CD4-positive, alpha-beta T cell treated with Interleukin-6 at 100 ng/mL for 8 hours (primary cell): ENCODE data around the gene VPS39.
"Not testable (repeated sequence)": the region's sequence is repeated elsewhere in the genome, so short reads cannot be mapped to it uniquely, and the experiment has no call there.

Source experiments
- DNase-seq: peaks from one replicate; pipeline ENCODE4 v3.0.0-alpha.2; 2020; ENCODE audit warnings: mixed read lengths, low spot score

The VPS39 gene, protein sequence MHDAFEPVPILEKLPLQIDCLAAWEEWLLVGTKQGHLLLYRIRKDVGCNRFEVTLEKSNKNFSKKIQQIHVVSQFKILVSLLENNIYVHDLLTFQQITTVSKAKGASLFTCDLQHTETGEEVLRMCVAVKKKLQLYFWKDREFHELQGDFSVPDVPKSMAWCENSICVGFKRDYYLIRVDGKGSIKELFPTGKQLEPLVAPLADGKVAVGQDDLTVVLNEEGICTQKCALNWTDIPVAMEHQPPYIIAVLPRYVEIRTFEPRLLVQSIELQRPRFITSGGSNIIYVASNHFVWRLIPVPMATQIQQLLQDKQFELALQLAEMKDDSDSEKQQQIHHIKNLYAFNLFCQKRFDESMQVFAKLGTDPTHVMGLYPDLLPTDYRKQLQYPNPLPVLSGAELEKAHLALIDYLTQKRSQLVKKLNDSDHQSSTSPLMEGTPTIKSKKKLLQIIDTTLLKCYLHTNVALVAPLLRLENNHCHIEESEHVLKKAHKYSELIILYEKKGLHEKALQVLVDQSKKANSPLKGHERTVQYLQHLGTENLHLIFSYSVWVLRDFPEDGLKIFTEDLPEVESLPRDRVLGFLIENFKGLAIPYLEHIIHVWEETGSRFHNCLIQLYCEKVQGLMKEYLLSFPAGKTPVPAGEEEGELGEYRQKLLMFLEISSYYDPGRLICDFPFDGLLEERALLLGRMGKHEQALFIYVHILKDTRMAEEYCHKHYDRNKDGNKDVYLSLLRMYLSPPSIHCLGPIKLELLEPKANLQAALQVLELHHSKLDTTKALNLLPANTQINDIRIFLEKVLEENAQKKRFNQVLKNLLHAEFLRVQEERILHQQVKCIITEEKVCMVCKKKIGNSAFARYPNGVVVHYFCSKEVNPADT

DNA sequence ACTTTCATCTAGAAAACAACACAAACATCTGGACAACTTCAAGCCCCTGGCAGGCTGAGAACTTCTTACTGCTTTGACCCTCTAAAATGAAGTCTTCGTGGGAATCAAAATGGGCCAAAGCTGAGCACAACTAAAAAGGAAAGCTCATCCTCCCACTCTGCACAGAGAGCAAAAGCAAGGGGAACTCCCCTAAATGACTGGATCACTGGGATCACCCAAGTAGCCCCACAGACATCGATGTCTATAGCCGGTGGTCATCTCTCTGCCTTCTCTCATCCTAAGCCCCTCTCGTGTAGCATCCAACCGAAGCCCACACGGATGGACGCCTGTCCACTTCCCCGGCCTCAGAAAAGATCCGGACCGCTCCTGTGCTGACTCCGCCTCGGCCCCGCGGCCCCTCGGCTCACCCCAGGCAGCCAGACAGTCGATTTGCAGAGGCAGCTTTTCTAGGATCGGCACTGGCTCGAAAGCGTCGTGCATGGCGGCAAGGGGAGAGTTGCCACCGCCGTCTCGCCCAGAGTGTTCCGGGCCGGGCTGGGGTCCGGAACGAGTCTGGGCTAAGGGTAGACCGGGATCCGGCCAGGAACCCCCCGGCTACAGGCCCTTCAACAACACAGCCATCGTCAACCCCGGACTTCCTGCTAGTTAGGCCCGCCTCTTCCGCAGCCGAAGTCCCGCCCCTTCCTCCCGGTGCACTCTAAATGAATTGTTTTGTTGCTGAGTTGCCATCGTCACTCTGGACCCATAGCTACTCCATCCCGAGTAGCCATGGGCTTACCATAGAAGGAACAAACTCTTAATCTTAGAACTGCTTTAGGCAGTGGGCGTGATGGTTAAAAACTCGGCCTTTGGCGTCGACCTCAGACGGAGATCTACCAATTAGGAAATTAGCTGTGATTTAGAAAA, at the start of gene VPS39:
Gene VPS39 (minus strand): TSS at position 631 of the 906 bp plus-strand sequence. CDS start 151 bp downstream, at position 480.
- peak; percentile 79 for DNase-seq

DNA sequence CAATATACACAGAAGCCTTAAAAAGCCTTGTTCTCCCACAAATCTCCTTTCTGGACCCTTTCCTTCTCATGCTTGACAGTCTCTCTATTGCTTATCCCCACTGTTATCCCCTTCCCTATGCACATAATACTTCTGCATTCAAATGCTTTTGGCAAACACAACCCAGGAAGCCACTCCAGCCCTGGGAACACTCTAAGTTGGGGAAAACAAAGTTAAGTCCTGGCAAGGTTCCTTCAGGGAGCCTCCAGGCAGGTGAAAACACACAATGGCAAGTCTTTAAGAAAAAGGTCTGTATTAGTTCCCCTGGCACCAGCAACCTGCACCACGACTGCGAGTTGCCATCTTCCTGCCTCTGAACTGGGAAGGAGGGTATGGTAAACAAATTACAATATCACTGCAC, 45.2 kb upstream of the VPS39 start:
- DNase-seq = no peak

DNA sequence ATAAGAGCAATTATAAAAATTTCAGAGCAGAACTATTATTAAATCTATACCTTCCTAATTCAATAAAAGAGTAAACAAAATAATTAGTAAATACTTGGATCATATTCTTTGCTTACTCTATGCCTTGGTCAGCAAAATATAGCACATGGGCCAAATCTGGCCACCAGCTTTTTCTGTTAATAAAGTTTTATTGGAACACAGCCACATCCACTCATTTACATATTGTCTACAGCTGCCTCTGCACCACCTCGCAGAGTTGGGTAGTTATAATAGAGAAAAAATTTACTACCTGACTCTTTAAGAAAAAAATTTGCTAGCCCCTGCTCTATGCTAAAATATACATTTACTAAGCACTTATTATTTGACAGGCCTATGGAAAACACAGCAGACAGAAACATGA, 32.7 kb upstream of the VPS39 start:
- DNase-seq = no peak

DNA sequence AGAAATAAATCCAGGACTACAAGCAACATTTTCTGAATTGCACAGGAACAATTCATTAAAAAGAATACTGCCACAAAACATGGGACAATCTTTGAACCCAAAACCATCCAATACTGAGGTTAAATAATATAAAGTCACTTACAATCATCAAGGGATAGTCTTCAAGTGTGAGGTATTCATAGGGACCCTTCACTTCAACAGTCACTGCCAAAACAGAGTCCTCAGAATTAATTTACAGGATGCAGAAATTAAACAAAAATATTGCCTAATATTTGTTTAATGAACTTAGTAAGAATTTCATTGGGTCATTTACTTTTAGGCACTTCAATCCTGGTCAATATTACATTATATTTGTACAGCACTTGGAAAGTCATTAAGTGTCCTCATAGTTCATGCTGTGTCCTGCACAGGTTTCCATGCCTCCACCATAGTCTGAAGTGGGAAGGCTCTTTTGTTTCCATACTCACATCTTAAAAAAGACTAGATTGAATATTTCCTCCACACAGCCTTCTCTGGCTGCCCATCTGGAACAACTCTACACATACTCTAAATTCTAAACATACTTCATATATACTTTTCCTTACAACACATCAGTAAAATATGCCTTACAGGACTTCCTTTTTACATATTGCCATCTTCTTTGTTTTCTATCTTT, 31.6 kb upstream of the VPS39 start:
- no peak for DNase-seq

DNA sequence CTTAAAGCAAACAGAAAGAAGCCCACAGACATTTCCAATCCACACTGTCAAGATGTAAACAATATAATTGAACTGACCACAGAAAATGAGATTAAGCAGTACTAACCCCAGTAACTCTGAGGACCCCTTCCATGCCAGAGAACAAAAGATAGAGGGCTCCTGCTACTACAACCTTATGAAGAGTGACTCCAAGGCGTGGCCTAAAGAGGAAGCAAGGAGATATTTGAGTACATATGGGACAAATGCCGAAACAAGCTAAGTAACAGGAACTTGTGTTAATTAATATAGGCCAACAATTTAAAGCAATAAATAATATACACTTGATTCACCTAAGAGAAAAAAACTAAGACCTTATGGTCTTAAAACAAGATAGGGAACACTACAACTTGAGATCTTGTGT, 25.0 kb upstream of the VPS39 start:
- no peak for DNase-seq

DNA sequence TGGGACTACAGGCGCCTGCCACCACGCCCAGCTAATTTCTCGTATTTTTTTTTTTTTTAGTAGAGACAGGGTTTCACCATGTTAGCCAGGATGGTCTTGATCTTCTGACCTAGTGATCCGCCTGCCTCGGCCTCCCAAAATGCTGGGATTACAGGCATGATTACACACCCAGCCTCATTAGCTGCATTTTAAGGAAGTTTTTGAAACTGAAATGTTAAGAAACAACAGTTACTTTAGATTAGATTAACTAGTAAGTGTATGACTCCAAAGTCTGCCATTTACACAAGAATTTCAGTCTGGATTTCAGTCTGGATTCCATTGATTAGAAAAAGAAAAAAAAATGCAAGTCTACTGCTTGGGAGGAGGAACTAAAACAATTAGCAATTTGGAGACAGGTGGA, 24.5 kb upstream of the VPS39 start:
- no peak for DNase-seq

DNA sequence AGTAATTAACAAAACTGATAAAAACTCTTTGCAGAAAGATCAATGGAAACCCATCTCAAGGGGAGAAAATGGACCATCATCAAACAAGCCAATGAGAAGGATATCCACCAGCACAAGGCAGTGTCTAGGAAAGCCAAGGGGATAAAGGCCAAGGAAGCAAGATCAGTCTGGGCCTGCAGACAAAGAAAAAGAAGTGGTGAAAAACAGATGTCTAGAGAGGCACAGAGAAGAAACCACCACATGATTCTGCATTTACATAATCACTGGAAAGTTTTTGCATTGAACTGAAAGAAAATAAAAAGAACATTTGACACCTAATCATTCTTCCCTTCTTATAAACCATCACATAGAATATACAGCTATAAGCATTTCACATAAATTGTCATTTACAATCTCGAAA, 23.0 kb upstream of the VPS39 start:
- no peak for DNase-seq

DNA sequence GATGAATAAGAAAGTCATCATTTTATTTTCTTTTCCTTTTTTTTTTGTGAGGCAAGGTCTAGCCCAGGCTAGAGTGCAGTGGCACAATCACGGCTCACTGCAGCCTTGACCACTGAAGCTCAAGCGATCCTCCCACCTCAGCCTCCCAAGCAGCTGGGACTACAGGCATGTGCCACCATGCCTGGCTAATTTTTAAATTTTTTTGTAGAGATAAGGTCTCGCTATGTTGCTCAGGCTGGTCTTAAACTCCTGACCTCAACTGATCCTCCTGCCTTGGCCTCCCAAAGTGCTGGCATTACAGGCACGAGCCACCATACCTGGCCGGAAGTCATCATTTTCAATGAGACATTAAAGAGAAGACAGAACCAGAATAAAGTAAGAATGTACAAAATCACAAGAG, 20.9 kb upstream of the VPS39 start:
- DNase-seq = not testable (repeated sequence)

DNA sequence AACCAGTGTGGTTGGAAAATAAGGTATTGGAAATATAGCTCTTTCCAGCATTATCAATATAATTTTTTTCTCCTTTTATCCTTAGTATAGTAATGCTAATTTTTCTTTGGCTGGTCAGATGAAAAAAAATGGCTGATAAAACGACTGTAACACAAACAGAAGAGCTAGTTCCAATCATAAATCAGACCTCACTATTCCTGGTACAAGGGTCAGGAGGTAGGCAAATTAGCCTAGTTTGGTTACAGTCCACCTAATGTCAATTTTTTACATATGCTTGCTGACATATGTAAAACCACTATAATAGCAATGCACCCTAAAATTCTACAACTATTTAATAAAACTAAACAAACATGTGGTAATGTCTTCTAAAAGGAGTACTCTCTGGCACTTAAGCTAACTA, 19.9 kb upstream of the VPS39 start:
- DNase-seq = no peak

DNA sequence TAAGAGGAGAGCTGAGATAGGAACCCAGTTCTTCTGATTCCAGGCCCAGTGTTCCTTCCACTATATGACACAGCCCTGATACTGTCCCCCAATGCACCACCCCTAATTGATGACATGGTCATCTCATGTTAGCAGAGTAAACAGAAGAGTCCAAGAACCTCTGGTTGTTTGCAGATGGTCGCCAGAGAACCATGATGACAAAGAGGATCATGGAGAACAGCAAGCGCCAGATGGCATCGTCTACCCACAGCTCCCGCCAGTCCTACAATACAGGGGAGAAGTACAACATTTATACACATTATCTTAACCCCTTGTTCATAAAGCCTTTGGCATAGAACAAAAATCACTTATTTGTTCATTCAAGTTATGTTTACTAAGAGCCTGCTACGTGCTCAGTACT, 18.5 kb upstream of the VPS39 start:
- no peak for DNase-seq

DNA sequence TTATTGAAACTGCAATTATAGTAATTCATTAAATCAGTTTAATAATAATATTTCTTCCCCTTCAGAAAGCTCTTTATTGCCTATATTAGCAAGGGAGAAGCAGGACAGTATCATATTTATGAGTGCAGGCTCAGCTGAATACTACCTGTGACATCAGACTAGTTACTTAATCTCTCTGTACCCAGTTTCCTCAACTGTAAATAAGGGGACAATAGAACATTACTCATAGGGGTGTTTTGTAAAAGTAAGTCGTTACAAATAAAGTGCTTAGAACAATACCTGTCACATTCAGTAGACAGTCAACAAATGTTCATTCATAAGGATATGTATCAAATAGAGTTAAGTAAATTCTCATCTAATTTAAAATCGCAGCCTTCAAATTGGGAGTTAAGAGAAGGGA, 12.1 kb upstream of the VPS39 start:
- DNase-seq = no peak

DNA sequence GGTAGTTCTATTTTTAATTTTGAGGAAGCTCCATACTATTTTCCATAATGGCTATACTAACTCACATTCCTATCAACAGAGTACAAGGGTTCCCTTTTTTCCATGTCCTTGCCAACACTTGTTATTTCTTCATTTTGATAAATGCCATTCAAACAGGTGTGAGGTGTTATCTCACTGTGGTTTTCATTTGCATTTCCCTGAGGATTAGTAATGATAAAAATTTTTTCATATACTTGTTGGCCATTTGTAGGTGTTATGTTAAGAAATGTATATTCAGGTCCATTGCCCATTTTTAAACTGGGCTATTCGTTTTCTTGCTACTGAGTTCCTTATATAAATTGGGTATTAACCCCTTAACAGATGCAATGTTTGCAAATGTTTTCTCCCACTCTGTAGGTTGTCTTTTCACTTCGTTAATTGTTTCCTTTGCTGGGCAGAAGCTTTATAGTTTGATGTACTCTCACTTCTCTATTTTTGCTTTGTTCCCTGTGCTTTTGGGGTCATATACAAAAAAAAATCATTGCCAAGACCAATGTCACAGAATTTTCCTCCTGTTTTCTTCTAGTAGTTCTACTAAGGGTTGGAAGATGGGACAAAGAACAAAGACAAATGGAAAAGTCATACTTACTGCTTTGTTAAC, 11.0 kb upstream of the VPS39 start:
- no peak for DNase-seq

DNA sequence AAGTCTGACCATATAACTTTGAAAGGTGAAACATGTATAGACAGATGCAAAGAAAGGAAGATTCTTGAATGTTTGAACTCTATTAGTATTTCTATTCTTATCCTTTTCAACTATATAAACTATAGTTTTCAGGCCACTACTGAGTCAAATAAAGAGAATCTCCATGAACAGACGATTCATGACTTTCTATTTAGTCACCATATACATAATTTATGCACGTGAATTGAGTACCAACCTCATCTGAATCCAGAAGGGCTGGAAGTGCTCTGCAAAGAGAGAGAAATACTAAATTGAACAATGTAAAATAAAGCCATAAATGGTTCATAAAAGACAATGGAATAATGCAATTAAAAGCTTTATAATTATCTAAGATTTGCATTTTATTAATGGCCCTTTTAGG, 9.5 kb upstream of the VPS39 start:
- DNase-seq = no peak

DNA sequence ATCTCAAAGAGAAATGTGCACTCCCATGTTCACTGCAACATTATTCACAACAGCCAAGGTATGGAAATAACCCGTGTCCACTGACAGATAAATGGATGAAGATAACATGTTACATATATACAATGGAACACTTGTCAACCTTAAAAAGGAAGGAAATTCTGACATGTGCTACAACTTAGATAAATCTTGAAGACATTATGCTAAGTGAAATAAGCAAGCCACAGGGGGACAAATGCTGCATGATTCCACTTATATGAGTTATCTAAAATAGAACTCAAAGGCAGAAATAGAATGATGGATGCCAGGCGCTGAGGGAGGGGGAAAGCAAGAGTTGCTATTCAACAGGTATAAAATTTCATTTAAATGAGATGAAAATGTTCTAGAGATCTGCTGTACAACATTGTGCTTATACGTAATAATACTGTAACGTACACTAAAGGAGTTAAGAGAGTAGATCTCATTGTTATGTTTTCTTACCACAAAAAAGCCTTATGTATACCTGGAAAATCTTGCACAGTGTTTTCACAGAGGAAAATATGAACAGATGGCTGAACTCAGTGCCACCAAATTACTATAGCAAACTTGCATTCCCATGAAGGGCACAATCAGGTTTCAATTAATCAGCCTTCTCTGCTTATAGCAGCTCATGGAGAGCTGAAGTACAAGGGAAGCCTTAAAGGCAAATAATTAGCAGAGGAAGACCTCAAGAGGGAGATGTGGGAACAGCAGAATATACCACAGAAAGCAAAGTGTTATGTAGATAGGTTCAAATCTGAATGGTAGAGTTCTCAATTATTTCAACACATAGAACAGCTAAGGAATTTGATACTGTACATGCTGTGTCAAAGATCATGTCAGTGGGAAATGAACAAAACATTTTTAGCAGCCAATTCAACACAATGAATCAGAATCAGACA, 8.1 kb upstream of the VPS39 start:
- no peak for DNase-seq

DNA sequence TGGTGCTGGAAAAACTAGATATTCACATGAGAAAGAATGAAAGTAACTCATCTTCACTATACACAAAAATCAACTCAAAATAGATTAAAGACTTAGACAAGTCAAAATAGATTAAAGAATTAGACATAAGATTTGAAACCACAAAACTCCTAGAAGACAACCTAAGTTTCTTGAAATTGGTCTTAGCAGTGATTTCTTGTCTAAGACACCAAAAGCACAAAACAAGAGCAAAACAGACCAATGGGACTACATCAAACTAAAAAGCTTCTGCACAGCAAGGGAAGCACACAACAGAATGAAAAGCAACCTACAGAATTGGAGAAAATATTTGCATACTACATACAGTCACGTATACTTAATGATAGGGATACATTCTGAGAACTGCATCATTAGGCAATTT, 6.5 kb upstream of the VPS39 start:
- DNase-seq = no peak

DNA sequence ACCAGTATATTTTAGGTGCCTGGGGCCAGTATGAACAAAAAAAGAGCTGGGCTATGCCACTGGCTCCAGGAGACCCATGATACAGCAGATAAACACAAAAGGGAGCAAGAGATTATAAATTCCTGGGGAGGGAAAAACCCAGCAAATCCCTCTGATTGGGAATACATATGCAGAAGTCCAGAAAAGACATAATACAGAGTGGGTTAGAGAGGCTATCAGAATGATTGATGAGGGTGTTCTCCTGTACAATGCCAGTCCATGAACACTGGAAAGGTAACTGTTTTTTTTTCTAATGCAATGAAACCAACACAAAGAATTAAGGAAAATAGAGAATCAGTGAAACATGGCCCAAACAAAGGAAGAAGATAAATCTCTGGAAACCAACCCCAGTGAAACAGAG, 5.4 kb upstream of the VPS39 start:
- no peak for DNase-seq

DNA sequence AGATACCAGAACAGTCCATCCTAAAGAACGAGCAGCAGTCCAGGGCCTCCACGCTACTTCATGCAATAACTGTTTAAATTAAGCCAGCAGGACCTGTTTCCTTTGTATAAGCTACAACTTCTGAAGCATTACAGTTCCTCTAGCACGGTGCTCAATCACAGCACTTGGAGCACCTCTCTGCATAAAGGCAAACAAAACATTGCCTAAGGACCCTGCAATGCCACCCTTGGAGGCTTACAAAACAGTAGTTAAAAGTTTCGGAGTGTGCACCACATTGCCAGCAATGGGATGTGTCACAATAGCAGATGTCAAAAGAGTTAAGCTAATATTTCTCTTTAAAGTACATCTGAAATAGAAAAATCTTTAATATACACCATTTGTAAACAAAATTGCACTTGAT, 2.6 kb upstream of the VPS39 start:
- DNase-seq = no peak

DNA sequence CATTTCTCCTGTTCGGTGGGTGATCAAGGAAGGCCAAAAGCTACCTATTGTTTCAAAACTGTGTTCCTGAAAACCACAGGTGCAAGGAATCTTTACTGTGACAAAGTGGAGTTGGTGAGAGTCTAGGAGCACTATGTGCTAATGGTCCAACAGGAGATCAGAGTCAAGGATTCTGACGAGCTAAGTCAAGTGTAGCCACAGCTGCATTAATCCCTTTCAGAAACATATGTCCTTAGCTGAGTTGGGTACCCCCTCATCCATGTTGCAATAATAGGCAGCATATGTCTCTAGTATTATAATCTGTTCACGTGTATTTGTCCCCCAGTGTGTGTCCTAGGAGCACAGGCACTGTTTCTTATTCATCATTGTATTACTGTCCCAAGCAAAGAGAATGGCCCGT, 1.7 kb downstream of the VPS39 start:
- DNase-seq = no peak

DNA sequence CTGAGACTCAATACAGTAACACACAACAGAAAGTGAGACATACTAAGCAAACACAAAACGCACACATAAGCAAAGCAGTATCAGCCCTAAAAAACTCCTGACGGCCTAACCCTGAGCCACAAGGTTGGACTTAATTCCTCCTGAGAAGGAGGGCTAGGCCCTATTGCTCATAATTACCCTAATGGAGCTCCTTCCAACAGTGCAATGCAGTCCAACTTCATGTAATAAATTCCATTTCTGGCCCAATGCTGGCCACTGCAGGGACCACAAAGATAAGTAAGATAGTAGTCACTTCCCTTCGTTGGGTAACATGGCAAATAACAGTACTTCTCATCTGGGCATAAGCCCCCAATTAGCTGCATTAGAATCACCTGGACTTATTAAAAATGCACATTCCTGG, 4.2 kb downstream of the VPS39 start:
- DNase-seq = no peak

DNA sequence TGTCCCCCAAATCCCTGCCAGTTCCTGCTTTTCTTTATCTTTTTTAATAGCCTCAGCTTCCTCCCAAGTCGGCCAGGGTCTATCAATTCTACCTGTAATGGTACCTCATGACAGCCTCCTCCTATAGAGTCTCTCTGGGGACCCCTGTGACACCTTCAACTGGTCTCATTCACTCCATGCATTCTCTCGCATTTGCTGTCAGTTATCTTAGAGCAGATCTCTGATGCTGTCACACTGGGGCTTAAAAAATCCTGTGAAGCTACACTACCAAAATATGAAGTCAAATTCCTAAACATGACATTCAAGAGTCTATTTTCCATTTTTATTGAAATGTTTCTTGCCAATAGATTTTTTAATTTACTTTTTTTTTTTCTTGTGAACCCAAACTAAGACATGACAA, 5.5 kb downstream of the VPS39 start:
- DNase-seq = no peak
